Adipose tissue (tissue), 3 donors: ENCODE measurements around the gene STK11IP. TPM values are rescaled to one million over a fixed set of nuclear protein-coding genes. Genes with fewer than 3 reads are reported as not detected.

Source experiments
- H3K27ac ChIP-seq: one replicate; pipeline ENCODE4 v1.5.1; 2013; ENCODE audit warnings: low read depth, low read length
- WGBS, 3 donors: extraction: QIAGEN DNeasy Blood & Tissue Kit; methylation state at CpG; one replicate each; pipeline ENCODE4 v1.1.7; 2013; 5-methylcytosine and 5-hydroxymethylcytosine counted together
- polyA plus RNA-seq, 3 donors: library from polyadenylated mRNA; stranded (reverse); fragments of 200-250 nt; gene quantifications; one replicate each; pipeline ENCODE4 v1.2.3, GENCODE V29; 2013
- donor health status: healthy with polysubstance abuse.
- donor health status: Bipolar disorder and iron deficiency.
- donor health status: healthy.

The STK11IP gene, protein sequence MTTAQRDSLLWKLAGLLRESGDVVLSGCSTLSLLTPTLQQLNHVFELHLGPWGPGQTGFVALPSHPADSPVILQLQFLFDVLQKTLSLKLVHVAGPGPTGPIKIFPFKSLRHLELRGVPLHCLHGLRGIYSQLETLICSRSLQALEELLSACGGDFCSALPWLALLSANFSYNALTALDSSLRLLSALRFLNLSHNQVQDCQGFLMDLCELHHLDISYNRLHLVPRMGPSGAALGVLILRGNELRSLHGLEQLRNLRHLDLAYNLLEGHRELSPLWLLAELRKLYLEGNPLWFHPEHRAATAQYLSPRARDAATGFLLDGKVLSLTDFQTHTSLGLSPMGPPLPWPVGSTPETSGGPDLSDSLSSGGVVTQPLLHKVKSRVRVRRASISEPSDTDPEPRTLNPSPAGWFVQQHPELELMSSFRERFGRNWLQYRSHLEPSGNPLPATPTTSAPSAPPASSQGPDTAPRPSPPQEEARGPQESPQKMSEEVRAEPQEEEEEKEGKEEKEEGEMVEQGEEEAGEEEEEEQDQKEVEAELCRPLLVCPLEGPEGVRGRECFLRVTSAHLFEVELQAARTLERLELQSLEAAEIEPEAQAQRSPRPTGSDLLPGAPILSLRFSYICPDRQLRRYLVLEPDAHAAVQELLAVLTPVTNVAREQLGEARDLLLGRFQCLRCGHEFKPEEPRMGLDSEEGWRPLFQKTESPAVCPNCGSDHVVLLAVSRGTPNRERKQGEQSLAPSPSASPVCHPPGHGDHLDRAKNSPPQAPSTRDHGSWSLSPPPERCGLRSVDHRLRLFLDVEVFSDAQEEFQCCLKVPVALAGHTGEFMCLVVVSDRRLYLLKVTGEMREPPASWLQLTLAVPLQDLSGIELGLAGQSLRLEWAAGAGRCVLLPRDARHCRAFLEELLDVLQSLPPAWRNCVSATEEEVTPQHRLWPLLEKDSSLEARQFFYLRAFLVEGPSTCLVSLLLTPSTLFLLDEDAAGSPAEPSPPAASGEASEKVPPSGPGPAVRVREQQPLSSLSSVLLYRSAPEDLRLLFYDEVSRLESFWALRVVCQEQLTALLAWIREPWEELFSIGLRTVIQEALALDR
- polyA plus RNA-seq, result 10 to 100 TPM; 13.0 to 16.8 (median 15.7) TPM

DNA sequence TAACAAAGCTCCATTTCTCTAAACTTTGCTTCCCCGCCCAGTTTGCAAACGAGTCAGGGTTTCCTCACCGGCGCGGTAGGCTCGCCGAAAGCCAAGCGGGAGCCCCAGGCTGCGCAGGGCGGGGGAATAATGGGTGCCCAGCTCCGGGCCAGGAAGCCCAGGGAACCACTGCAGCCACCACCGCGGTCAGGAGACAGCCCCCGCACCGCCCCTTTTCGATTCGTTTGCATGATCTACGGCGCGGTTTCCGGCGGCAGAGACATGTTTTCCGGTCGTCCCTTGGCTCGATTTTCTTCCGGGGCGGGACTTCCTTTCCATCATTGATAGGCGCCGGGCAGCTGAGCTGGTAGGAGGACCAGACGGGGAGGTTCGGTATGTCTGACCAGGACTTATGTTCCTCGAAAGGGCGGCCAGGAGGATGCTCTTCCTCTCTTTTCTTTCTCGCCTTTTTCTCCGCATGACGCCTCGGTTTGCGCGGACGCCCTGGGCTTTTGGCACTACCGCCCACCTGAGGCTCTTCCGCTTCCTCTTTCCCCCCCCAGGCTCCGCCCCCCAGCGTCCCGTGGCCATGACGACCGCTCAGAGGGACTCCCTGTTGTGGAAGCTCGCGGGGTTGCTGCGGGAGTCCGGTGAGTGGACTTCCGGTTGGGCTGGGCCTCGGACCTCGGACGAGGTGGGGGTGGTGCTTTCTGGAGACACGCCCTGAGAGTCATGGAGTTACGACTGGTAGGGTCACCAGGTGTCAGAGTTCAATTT is at the start of gene STK11IP:
TSS of gene STK11IP (plus strand) at position 306 of the 756 bp plus-strand sequence. CDS start at position 569, 263 bp downstream.
- no peak within 1 kb of the TSS for H3K27ac ChIP-seq
- WGBS, 3 donors, result 0% methylated on average over 56 to 57 of the region's 57 CpGs

DNA sequence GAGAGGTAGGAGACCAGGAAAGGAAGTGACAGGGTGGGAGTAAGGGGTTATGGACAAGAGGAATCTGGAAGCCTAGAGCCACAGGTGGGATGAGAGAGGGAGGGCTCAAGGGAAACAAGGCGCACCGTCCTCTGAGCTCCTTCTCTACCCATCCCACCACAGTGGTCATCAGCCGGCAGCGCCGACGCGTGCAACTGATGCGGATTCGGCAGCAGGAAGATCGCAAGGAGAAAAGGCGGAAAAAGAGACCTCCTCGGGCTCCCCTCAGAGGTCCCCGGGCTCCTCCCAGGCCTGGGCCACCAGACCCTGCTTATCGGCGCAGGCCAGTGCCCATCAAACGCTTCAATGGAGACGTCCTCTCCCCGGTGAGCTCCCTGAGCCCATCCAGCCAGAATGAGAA is 48.7 kb upstream of the STK11IP start:
- H3K27ac ChIP-seq, result no peak overlapping the region
- 93 to 97% (median 93%) methylated on average over 18 of the region's 18 CpGs for WGBS, 3 donors

DNA sequence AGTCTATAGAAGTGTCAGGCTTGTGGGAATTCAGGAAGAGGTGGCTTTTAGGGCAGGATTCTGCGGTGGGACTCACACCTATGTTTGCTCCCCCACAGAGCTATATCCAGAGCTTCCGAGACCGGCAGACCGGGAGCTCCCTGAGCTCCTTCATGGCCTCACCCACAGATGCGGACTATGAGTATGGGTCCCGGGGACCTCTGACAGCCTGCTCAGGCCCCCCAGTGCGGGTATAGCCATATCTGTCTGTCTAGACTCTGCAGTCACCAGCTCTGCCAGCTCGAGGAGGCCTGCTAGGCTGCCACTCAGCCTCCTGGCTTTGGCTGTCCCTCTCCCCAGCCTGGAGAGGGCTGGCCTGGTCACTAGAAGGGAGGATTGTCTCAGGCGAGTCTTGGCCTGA is 48.0 kb upstream of the STK11IP start:
- 83 to 90% (median 85%) methylated on average over 9 of the region's 9 CpGs for WGBS, 3 donors
- no peak overlapping the region for H3K27ac ChIP-seq

DNA sequence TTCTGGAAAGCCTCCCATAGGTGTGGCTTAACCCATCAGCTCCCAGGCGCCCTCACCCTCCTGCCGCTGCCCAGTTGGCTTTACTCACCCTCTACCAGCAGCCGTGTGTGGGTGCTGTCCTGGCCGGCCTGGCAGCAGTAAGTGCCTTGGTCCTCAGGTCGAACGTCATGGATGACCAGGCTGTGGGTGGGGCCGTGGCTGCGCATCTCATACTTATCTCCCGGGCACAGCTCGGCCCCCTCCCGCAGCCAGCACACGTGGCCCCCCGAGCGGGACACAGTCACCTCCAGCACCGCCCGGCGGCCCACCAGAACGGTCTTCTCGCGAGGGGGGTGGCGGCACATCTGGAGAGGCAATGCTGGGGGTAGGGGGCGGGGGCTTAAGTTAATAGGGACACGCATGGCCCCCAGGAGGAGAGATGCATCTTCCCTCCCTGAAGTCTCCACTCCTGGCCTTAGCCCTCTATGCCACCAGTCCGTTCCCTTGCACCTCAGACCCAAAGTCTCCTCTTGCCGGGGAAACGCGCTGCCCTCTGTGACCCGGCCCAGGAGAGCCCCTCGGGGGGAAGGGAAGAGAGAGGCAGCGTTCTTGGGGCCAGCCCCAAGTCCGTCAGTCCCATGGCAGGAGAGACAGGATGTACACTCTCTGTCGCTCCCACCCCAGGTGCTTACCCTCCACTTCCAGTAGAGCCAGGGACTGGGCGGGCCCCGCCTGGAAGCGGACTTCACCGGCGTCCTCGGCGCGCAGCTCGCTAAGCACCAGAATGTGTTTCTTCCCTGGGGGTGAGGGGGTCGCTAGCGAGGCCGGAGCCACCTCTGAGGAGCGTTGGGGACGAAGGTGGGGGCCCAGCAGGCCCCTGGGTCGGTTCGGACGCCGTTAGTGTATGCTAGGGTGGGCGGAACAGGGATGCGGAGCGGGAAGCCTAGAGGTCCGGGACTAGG is 45.9 kb upstream of the STK11IP start:
- WGBS, 3 donors, result 7 to 10% (median 9%) methylated on average over 54 of the region's 54 CpGs
- H3K27ac ChIP-seq, result no peak overlapping the region

DNA sequence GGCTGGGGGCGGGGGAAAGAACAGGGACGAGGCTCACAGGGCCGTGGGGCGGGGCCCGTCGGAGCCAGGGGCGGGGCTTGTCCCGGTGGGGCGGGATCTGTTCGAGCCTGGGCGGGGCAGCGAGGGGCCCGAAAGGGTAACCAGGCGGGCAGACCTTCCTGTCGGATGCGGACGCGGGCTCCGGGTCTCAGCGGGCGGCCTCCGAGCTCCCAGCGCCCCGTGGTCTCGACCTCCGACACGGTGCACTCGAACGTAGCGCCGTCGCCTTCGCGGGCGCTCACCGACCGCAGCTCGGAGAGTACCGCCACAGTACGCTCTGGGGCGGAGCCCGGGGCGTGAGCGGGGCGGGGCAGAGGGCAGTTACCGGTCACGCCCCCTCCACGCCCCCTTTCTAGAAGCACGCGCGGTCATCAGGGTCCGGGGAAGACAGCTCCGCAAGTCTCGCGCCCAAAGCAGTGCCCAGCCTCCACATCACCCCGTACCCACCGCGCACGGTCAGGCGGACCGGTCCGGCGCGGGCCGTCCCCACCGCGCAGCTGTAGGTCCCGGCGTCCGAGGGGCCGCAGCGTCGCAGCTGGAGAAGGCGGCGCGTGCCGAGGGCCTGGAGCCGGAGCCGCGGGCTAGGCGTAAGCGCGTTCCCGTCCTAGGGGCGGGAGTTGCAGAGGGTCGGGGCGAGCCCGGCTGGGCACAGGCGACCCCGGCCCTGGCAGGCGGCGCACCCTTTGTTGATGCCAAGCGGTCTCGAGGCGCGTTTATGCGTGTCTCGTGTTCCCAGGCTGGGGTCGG is 45.1 kb upstream of the STK11IP start:
- no peak overlapping the region for H3K27ac ChIP-seq
- 1 to 2% (median 1%) methylated on average over 75 to 99 of the region's 99 CpGs for WGBS, 3 donors

DNA sequence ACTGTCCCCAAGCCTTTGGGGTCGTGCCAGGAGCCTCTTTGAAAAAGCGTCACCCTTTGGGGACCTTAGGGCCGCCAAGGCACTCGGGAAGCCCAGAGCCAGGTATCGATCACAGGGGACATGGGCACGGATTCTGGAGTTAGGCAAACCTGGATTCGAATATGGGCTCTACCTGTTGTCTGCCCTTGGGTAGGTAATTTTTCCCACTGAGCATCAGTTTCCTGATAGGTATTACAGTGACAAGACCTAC is 44.6 kb upstream of the STK11IP start:
- H3K27ac ChIP-seq, result no peak overlapping the region
- 14 to 35% (median 31%) methylated on average over 7 of the region's 7 CpGs for WGBS, 3 donors

DNA sequence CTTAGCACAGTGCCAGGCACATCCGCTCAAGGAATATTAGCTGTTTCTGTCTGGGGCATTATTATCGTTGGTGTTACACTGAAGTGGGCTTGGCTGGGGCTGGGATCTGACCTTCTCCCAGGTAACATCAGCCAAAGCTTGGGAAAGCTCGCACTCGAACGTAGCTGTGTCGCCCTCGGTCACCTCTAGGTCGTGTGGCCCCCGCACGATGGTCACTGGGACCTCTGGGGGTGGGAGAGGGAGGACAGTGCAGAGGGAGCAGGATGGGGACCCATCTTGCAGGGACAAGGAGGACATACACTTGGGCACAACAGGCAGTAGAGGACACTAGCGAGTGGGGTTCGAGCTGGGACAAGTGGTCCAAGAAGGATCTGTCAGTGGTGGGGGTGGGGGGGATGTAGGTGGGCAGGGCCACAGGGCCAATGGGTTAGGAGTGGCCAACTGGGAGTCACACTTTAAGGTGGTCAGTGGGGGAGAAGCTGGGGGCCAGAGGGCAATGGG is 44.1 kb upstream of the STK11IP start:
- 73 to 81% (median 79%) methylated on average over 12 of the region's 12 CpGs for WGBS, 3 donors
- no peak overlapping the region for H3K27ac ChIP-seq

DNA sequence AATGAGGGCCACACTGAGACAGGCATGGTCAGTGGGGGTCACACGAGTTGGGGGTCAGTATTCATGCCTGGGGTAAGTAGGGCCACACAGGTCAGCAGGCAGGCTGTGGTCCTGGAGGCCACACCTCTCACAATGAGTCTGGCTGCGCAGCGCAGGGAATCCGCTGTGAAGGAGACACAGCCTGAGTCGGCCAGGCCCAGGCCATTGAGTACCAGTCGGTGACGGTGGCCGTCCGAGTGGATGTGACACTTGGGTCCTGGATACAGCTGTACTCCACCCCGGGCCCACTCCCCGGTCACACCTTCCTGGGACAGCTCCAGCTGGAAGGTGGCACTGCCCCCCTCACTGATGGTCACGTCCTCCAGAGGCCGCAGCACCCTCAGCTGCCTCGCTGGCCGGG is 43.3 kb upstream of the STK11IP start:
- no peak overlapping the region for H3K27ac ChIP-seq
- WGBS, 3 donors, result 91 to 95% (median 92%) methylated on average over 15 of the region's 15 CpGs

DNA sequence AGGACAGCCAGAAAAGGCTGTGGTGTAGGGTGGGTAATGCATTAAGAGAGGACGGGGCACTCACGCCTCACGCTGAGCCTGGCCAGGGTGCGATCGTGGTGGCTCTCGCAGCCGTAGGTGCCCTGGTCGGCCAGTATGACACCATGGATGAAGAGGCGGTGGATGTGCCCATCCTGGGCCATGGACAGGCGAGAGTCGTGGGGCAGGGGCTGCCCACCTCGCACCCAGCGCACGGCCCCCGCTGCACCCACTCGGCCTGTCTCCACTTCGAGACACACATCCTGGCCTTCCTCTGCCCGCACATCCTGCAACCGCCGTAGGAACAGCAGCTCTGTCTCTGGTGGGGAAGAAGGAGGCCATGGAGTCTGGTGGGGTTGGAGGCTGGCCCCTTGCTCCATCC is 41.7 kb upstream of the STK11IP start:
- WGBS, 3 donors, result 93 to 99% (median 97%) methylated on average over 16 to 20 of the region's 20 CpGs
- no peak overlapping the region for H3K27ac ChIP-seq

DNA sequence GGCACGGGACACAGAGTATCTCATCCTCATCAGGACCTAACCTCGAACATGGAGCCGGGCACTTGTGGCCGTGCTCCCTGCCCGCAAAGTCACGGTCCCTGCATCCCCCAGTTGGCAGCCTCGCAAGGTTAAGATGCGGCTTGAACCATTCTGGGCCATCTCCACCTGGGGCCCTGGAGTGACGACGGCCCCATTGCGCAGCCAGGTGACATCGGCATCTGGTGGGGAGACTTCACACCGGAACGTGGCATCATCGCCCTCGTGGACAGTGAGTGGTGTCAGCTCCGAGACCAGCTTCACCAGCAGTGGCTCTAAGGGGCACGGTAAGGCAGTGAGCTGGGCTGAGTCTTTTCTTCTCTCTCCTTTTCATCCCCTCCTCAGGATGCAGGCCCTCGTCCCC is 41.2 kb upstream of the STK11IP start:
- no peak overlapping the region for H3K27ac ChIP-seq
- 93 to 98% (median 94%) methylated on average over 18 to 19 of the region's 19 CpGs for WGBS, 3 donors

DNA sequence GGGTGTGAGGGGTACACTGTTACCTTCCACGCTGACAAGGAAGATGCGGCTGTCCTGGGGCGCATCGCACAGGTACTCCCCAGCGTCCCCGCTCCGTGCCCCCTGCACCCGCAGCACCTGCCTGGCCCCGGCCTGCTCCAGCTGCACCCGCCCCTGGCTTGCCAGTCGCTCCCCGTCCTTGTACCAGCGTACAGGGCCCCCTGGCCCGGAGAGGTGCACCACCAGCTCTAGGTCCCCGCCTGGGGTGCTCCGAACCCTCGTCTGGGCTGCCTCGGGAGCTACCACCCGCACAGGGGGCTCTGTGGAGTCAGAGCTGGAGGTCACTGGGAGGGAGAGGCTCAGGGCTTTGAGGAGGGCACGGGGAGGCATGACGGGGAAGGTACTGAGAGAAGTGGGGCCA is 40.3 kb upstream of the STK11IP start:
- no peak overlapping the region for H3K27ac ChIP-seq
- WGBS, 3 donors, result 91 to 96% (median 92%) methylated on average over 21 of the region's 21 CpGs

DNA sequence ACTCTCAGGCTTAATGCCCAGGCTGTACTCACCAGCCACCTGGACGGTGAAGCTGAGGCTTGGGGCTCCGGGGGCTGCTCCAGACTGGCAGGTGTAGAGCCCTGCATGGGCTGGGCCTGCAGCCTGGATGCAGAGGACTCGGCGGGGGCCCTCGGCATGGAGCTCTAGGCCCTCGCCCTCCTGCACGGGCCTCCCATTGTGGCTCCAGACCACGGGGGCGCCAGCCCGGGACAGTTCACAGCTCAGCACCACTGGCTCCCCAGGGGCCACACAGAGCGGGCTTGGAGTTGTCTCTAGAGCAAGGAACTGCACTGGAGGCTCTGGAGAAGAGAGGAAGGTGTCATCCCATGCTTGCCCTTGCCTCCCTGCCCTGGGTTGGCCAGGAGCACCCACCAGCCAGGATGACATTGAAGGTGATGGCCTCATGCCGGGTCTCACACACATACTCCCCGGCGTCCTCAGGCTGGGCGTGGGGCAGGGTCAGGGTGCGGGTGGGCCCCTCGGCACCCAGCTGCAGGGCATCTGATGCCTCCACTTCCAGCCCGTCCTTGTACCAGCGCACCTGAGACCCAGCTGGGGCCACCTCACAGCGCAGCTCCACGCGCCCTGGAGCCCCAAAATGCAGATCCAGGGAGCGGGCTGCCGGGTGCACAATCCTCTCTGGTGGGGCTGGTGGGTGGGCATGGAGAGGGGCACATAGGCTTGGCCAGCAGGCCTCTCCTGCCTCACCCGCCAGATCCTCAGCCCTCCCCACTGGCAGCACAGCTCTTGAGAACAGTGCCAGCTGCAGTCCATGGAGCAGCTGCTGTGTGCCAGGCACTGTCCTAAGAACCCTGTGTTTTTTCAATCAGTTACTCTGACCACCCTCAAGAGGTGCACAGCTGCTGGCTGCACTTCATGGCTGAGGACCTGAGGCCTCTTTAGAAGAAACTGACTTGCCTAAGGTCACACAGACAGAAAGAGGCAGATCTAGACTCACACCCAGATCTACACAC is 39.6 kb upstream of the STK11IP start:
- no peak overlapping the region for H3K27ac ChIP-seq
- WGBS, 3 donors, result 85 to 94% (median 93%) methylated on average over 22 to 25 of the region's 25 CpGs

DNA sequence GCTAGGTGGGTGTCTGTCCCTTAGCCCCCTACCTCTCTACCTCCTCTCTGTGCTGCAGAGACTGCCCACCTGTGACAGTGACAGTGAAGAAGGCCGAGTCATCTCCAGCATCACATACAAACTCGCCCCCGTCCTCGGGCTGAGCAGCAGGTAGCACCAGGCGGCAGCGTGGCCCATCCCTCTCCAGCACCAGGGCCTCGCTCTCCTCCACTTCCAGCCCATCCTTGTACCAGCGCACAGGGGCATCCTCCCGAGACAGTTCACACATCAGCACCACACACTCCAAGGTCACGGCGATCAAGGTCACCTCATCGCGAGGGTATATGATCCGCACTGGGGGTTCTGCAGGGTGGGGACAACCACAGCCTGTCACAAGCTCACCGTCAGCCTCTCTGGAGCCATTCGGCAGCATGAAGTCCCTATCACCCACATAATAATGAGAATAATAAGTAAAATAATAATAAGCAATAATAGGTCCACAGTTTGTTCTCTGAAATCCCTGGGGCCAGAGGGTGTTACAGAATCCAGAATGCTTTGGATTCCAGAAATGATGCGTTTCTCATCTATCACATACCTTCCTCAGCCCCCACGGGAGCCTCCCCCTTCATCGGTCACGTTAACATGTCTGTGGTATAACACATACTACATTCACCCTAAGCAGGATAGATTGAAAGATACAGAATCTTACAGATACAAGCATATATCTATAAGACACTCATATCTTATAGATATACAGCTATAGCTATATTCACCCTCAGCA is 38.3 kb upstream of the STK11IP start:
- 85 to 91% (median 90%) methylated on average over 19 to 20 of the region's 20 CpGs for WGBS, 3 donors
- no peak overlapping the region for H3K27ac ChIP-seq

DNA sequence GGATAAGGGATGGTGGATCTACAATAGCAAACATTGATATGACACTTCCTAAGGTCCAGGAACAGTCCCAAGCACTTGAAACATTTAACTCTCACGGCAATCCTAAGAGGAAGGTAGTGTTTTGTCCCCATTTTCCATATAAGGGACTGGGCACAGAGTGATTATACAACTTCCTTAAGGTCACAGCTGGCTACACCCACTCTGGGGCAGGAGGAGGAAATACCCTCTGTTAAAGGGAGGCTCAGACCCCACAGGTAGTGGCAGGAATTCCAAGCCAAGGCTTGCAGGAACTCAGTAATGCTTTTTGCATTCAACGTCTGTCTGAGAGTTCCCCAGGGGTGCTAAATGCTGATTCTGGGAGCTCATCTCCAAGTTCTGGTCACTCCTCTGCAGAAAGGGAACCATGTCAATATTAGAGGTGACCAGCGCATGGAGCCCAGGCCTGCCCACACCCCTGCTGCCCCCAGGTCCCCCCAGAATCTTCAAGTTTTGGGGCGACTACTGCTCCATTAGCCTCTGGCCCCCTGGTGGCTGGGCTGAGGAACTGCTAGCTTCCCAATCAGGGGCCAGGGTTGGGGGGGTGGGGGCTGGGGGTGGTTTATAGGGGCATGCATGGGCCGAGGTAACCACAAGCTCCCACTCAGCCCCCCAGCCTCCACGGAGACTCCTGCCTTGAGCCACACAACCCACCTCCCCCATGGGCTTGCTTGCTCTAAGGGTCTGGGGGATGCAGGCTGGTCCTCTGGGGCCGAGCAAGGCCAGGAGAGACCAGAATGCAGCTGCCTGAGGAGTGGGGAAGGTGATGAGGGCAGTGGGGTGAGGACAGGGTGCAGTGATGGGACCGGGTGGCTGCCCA is 37.4 kb upstream of the STK11IP start:
- 28 to 33% (median 30%) methylated on average over 8 of the region's 8 CpGs for WGBS, 3 donors
- no peak overlapping the region for H3K27ac ChIP-seq
